ENCODE data around the gene KRTAP4-9.
"Not testable (repeated sequence)": the region's sequence is repeated elsewhere in the genome, so short reads cannot be mapped to it uniquely, and the experiment has no call there.

Gene KRTAP4-9

GRCh38 chr17:41125064-41125463 lies 19.9 kb downstream of the KRTAP4-9 start:
- in situ Hi-C loops (cut with MboI; ENCODE audit: low sequenced_read_pairs, unreplicated experiment) = no loop called here
- no peak for DNase-seq (ENCODE audit: low spot score)
- TF ChIP-seq CTCF (IDR thresholded peaks at IDR 0.05; ENCODE audit: borderline replicate concordance, control extremely low read depth, extremely low read depth, insufficient read depth, missing control alignments) = no peak

- no peak for DNase-seq (ENCODE audit: low spot score)
- TF ChIP-seq CTCF (IDR thresholded peaks at IDR 0.05; ENCODE audit: borderline replicate concordance, control extremely low read depth, extremely low read depth, insufficient read depth, missing control alignments) = no peak
- in situ Hi-C loops (cut with MboI; ENCODE audit: low sequenced_read_pairs, unreplicated experiment) = no loop called here
Observed at GRCh38 chr17:41126412-41126811, 21.2 kb downstream of the KRTAP4-9 start.

GRCh38 chr17:41127371-41127770 lies 22.2 kb downstream of the KRTAP4-9 start:
- in situ Hi-C loops (cut with MboI; ENCODE audit: low sequenced_read_pairs, unreplicated experiment) = no loop called here
- DNase-seq (ENCODE audit: low spot score) = no peak
- TF ChIP-seq CTCF (IDR thresholded peaks at IDR 0.05; ENCODE audit: borderline replicate concordance, control extremely low read depth, extremely low read depth, insufficient read depth, missing control alignments) = no peak

GRCh38 chr17:41131979-41132378 lies 26.8 kb downstream of the KRTAP4-9 start:
- TF ChIP-seq CTCF (IDR thresholded peaks at IDR 0.05; ENCODE audit: borderline replicate concordance, control extremely low read depth, extremely low read depth, insufficient read depth, missing control alignments) = no peak
- in situ Hi-C loops (cut with MboI; ENCODE audit: low sequenced_read_pairs, unreplicated experiment) = no loop called here
- DNase-seq (ENCODE audit: low spot score) = peak; percentile 21

- in situ Hi-C loops (cut with MboI; ENCODE audit: low sequenced_read_pairs, unreplicated experiment) = no loop called here
- no peak for DNase-seq (ENCODE audit: low spot score)
Observed at GRCh38 chr17:41133880-41134735, 28.9 kb downstream of the KRTAP4-9 start.

GRCh38 chr17:41139865-41140264 lies 34.7 kb downstream of the KRTAP4-9 start:
- DNase-seq (ENCODE audit: low spot score); in situ Hi-C loops (cut with MboI; ENCODE audit: low sequenced_read_pairs, unreplicated experiment): not testable (repeated sequence)

More at GRCh38 chr17:41133880-41134735, 28.9 kb downstream of the KRTAP4-9 start:
- no peak for TF ChIP-seq CTCF (IDR thresholded peaks at IDR 0.05; ENCODE audit: borderline replicate concordance, control extremely low read depth, extremely low read depth, insufficient read depth, missing control alignments)

GRCh38 chr17:41140360-41141131 lies 35.4 kb downstream of the KRTAP4-9 start, which contains the start of gene KRTAP4-6:
TSS of gene KRTAP4-6 (minus strand) at chr17:41140544. CDS start at chr17:41140487, 57 bp downstream.
- TF ChIP-seq CTCF (IDR thresholded peaks at IDR 0.05; ENCODE audit: borderline replicate concordance, control extremely low read depth, extremely low read depth, insufficient read depth, missing control alignments) = no peak
- in situ Hi-C loops (cut with MboI; ENCODE audit: low sequenced_read_pairs, unreplicated experiment) = no loop called here
- DNase-seq (ENCODE audit: low spot score) = no peak

Measured in GM13976 (cell line).